ENCODE data around the gene GALNS.
"Not testable (repeated sequence)": the region's sequence is repeated elsewhere in the genome, so short reads cannot be mapped to it uniquely, and the experiment has no call there.

The GALNS gene

GRCh38 chr16:88799569-88800276 lies 57.0 kb downstream of the GALNS start:
- no peak for DNase-seq

- DNase-seq, result no peak
Measured at GRCh38 chr16:88798772-88799455, 57.8 kb downstream of the GALNS start.

- no peak for DNase-seq
Measured at GRCh38 chr16:88798073-88798472, 58.7 kb downstream of the GALNS start.

- DNase-seq, result no peak
Measured at GRCh38 chr16:88796278-88796677, 60.5 kb downstream of the GALNS start.

GRCh38 chr16:88793251-88793954 lies 63.3 kb downstream of the GALNS start:
- no peak for DNase-seq

- DNase-seq, result no peak
Measured at GRCh38 chr16:88792668-88793250, 64.0 kb downstream of the GALNS start.

GRCh38 chr16:88792078-88792550 lies 64.6 kb downstream of the GALNS start:
- no peak for DNase-seq

GRCh38 chr16:88790312-88791211 lies 66.2 kb downstream of the GALNS start:
- peak; percentile 46 for DNase-seq

- no peak for DNase-seq
Measured at GRCh38 chr16:88789594-88789993, 67.2 kb downstream of the GALNS start.

GRCh38 chr16:88788749-88789148 lies 68.0 kb downstream of the GALNS start:
- not testable (repeated sequence) for DNase-seq

GRCh38 chr16:88787579-88788314 lies 69.0 kb downstream of the GALNS start:
- no peak for DNase-seq

GRCh38 chr16:88785106-88785924 lies 71.4 kb downstream of the GALNS start, which contains the start of gene PIEZO1:
Gene PIEZO1, minus strand, starts transcription at chr16:88785220. Its CDS starts 256 bp downstream, at chr16:88784964.
- peak; percentile 81 for DNase-seq

GRCh38 chr16:88784856-88785105 lies 72.0 kb downstream of the GALNS start:
- DNase-seq, result no peak

GRCh38 chr16:88784074-88784855 lies 72.5 kb downstream of the GALNS start:
- peak; percentile 27 for DNase-seq

GRCh38 chr16:88783391-88784073 lies 73.2 kb downstream of the GALNS start:
- no peak for DNase-seq

GRCh38 chr16:88782454-88783390 lies 74.0 kb downstream of the GALNS start:
- DNase-seq, result peak; percentile 59

- DNase-seq, result peak; percentile 53
Measured at GRCh38 chr16:88781140-88782077, 75.3 kb downstream of the GALNS start.
